Measurements from ENCODE around the gene ACVR1B.

ACVR1B gene

DNA sequence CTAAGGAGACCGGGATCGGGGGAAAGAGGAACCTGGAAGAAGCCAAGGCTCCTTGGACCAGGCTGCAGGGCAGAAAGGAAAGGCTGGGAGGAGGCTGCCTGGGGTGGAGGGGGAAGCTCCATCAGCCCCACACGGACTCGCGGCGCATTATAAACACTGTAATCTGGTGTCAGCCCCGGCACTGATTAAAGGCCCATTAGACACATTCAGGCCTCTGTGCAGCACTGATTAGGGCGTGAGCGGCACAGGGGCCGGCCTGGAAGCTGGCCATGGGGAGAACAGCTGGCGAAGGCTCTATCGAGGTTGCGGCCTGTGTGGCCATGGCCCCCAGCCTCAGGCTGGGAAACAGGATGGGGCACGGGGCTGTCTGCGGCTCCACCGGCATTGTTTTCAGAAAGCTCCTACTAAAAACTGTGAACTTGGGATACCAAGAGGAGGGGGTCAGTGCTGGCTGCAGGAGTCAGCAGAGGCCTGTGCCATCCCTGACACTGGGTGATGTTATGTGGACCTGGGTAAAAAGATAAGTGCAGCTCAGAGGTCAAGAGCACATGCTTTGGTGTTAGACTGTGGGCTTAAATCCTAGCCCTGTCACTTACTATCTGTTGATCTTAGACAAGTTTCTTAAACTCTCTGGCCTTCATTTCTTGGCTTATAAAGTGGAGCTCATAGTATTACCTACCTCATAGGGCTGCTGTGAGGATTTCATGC is 33.6 kb upstream of the ACVR1B start:
- DNase-seq = no peak

DNA sequence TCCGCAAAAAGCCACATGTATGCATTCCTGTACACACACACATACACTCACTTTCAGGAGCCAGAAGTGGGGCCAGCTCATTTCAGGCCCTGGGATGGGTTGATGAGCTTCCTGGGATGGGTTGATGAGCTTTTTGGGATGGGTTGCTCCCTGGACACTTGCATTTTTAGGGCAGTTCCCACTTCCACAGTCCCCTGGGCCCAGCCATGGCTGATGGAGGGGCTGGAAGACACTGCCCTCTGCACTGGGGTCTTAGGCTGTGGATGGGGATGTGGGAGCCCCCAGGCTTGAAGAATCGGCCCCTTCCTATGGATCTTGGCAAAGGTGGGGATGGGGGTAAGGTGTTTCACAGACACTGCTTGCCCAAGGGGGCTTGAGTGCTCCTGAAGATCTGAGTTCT is 31.5 kb upstream of the ACVR1B start:
- DNase-seq = no peak

DNA sequence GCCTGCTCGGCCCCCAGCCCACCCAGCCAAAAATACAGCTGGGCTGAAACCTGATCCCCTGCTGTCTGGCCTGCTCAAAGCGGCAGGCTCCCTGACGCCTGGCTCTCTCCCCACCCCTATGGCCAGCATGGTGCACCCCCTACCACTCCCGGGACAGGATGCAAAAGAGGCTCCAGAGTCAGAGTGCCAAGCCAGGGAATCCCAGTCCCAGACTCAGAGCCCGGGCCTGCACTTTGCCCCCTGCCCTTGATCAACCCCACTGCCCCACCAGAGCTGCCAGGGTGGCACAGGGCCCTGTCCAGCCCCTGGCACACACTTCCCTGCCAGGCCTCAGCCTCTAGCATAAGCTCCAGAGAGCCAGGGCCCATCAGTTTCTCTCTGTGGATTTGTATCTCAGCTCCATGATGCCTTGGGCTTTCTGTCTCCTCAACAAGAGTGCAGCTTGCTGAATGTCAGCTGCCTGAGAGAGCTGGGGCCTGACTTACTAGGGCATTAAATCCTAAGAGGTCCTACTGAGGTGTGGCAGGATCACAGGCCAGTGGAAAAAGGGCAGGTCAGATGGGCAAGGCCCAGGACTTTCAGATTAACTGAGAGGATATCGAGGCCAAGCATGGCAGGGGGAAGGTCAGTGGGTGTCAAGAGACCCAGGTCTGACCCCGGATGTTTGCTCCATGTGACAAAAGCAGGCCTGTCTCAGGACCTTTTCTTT is 30.3 kb upstream of the ACVR1B start:
- DNase-seq = no peak

DNA sequence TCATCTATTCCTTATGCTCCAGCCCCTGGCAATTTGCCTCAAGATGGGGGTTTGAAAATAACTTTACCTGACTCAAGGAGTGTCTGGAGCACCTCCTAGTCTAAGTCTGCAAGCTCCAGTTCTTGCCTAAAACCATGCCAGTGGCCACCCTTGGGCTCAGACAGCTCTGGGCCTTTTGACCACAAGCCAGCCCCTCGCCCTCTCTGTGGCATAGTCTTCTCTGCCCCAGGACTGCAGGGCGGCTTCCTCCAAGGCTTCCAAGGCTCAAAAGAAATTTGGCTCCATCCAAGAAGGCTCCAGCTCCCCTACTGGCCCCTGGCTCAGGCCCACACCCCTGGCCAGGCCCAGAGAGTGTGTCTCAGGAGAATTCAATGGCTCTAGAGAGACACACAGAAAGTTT is 29.4 kb upstream of the ACVR1B start:
- no peak for DNase-seq

DNA sequence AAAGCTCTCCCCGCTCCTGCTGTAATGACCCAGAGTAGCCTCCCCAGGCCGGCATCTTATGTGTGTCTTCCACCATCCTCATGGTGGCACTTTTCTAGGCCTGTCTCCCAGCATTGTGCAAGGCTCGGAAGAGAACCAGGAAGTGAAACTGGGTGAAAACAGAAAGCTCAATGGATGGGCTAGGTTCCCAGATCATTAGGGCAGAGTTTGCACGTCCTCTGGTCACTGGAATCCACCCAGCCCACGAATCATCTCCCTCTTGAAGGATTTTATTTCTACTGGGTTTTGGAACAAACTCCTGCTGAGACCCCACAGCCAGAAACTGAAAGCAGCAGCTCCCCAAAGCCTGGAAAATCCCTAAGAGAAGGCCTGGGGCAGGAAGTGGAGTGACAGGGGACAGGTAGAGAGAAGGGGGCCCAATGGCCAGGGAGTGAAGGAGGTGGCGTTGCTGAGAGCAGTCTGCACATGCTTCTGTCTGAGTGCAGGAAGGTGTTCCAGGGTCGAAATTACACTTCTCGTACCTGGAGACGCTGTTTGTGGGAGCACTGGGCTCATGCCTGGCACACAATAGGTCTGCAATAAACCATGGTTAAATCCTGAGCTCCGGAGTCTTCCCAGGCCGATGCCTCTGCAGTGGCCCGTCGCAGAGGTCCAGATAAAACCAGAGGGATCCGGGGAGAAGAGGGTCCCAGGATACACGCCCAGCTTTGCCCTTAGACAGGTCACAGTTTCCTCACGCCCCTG is 28.6 kb upstream of the ACVR1B start:
- DNase-seq = no peak

DNA sequence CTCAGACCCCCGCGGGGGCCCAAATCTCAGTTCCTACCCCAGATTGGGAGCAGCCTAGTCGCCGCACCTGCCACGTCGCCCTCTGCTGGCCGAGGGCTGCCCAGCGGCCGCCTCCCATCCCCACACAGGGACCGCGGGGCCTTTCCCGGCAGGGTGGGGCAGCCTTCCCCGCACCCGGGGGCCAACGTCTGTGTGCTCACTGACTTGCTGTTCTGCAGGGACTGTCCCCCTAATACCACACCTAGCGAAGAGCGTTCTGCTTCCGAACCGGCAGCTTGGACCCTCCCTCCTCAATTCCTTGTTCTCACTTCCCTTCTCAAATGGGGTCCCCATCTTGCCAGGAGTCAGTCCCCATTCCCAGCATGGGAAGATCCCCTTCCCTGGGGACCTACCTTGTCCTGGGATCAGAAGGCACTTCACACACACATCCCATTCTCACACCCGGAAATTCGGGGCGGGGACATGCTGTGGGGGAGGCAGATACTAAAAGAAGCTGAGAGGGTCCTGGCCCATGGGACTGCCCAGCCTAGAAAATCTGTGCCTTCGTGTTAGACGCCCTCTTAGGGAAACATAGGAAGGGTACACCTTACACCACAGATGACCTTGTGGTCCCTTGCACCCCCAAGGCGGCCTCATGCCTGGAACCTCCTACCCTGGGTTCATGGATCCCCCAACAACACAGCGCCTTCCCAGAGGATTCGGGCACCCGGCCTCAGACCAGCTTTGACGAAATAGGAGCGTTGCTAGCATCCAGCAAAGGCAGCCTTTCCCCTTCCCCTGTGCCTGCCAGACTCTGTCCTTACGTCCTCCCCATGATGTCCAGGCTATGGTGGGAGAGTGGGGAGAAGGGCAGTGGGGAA is 27.8 kb upstream of the ACVR1B start:
- DNase-seq = peak; percentile 52 to 56

DNA sequence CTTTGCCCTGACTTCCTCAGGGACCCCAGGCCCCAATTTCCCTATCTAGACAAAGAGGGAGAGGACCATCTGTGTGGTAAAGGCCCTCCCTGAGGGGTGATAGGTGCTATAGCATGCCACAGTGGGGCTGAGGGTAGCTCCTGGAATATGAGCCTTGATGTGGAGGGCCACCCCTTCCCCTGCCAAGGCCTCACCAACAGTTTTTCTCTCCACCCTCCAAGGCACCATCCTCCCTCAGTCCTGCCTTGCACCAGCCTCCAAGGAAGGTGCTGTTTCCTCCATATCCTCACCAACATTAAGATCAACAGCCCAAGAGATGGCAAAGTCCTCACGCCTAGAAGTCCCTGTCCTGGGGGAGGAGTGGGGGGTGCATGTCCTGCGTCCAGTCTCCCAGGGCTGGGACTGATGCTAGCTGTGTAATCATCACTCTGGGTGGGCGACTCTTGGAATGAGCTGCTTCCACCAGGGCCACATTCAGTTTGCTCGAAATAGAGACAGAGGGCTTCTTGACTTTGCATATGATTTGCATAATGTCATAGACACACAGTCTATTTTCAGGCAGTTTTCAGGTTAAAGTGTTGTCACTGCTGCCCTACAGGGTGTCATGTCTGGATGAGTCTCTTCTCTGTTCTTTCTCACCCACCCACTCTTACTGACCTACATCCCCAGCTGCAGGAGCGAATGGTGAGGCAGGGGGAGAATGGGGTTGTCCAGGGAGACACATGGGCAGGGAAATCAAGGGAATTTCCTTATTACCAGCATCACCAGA is 26.8 kb upstream of the ACVR1B start:
- DNase-seq = no peak

DNA sequence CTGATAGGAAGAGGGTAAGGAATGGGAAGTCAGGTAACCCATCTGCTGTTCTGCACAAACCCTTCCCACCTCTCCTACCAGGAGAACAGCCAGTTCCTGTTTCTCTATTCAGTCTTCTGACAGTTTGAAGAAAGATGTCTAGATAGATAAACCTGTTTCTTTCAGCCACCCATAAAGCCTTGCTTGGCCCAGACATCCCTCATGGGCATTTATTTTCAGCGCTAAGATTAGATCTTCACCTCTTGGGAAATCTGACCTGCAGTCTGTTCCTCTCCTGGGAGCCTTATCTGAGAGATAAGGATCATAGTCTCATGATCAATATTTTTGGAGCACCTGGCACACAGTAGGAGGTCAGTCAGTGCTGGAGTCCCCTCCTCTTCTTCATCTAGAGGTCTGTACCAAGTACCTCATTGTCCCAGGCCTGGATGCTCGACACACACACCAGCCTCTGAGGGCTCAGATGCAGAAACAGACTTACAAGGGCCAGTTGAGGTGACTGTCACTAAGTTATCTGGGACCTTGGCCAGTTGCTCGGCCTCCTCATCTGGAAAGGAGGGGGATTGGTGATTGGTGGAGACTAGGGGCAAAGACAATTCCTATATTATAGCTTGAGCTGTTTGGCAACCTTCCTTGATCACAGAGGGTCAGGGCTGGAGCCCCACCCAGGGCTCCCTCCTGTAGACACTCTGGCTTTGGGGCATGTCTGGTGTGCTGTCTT is 26.0 kb upstream of the ACVR1B start:
- DNase-seq = no peak

DNA sequence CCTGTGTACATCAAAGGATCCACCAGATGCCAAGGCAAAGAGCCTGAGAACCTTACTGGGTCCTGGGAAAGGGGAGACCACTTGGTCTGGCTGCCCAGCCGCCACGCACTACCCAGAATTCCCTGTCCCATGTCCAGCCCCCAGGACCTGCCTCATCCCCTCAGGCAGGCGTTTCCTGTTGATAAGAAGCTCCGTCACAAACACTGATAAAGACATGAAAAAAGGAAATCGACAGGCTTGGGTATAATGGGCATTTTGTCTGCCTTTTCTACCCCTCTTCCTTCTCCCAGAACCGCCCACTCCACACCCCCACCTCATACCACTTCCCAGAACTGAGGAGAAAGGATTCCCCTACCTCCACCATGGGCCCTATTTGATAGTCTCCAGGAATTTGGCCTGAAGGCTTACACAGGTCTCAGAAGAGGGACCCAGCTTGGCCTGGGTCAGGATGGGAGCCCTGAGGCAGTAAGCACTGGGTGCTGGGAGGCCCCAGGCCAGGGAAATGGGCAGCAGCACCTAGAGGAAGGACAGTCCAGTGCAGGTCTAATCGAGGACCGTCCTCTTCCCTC is 25.4 kb upstream of the ACVR1B start:
- DNase-seq = no peak

DNA sequence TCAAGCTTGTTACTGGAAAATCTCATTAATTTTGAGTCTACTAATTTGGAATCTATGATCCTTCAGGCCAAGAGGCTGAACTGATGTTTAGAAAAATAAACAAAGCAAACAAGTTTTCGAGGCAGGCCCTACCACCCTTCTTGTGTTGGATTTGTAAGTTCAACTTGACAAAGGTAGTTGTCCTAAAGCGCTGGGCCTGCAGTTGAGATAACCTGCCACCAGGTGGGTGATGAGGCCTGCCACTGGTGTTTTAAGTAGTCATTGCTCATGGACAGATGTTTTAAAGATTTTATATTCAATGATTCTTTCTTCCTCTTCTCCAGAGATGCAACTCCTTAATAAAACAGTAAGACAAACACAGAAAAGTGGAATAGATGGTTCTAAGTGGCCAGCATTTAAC is 24.8 kb upstream of the ACVR1B start:
- DNase-seq = peak; percentile 47 to 60

DNA sequence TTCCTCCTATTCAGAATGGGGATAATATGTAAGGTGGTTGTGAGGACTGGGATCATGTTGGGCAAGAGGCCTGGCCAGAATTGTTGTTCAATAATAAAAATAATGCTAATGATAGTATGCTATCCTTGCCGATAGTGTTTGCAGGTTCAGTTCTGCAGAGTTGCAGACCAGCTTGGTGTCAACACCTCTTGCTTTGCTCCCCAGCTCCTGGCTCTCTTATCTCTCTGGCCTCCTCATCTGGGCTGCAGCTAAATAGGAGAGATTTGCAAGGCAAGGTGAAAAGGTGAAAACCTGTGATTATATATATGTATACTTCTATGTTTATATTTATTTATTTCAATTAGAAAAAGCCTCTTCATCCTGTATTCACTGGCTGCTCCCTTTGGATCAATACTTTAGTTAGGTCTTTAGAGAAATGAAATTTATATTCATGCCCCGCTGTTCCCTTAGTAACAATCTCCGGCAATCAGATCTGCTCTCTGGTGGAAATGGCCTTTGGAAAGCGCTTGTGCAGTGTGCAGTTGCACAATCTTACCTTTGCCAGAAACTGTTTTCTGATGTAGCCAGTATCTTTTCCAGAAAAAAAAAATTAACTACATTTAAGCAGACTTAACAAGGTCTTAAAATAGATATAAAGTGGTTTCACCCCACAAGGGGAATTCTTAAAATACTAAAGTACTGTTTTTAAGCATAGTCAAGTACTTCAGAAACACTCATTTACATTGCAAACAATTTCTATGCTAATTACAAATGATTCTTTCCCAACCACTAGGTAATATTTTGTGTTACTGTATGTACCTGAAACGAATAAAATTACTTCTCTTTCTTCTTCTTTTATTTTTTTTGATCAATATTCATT is 19.1 kb upstream of the ACVR1B start:
- DNase-seq = no peak

DNA sequence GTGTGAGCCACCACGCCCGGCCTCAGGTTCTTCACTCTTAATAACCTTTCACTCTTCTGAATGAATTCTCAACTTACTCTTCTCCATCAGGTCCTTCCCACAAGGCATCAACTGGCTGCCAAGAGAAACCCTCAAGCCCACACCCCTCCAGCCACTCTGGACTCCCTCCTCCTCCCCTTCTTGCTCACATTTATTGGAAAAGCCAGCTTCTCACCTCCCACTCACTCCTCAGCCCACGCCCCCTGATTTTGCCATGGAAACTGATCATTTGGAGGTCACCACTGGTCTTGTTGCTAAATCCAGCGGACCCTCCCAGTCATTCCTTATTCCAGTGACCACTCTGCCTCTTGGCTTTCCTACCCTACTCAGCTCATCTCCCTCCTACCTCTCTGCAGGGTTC is 17.4 kb upstream of the ACVR1B start:
- no peak for DNase-seq

DNA sequence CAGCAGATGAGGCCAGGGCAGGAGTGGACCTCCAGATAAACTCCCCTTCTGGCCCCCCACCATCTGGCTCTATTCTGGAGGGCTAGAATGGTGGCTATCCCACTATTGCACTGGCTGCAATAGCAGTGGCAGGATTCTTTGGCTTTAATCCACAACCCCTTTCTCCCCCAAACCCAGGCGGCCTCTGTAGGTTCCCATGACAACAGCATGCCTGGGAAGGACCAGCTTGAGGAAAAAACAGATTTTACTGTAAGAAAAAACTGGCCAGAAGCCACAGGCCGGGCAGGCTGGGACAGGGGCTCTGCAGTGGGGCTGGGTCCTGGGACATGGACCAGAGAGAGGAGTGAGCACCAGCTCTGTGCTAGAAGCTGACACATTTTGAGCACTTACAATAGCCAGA is 13.6 kb upstream of the ACVR1B start:
- no peak for DNase-seq

DNA sequence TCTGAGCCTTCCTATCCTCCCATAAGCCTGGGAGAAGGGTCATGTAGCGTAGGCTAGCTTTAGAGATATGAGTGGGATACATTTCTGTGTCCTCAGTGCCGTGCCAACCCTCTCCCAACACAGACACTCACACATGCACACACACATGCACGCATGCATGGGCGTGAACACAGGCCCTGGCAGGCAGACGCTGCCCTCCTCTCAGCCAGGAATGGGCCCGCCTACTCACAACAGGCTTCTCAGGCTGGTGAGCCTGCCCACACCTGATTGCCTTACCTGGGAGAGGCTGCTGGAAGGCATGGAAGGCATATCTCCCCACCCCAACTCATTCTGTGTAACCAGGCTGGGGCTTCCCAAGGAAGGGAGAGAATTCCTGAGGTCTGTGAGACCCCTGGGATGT is 12.8 kb upstream of the ACVR1B start:
- no peak for DNase-seq

DNA sequence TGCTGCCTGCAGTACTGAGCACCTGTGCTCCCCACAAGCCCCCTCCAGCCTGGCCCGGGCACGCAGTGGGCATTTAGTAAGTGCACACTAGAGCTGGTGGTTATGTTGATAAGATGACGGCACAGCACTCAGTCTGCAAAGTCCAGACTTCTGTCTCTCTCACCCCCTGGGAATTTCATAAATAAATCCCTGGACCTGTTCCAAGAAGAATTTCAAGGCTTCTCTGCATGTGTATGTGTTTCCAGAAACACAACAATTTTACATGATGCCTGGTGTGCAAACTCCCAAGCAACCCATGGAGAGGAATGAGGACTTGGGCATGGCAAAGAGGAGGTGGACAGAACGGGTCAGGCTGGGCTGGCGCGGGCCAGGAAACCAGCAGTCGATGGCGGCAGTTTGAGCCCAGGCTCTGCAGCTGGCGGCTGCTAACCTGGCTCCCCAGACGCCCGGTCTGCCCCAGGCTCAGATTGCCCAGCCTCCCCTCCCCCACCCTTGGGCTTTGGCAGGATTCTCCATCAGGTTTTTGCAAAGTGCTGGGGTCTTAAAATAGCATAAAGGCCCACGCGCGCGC is 10.4 kb upstream of the ACVR1B start:
- no peak for DNase-seq

DNA sequence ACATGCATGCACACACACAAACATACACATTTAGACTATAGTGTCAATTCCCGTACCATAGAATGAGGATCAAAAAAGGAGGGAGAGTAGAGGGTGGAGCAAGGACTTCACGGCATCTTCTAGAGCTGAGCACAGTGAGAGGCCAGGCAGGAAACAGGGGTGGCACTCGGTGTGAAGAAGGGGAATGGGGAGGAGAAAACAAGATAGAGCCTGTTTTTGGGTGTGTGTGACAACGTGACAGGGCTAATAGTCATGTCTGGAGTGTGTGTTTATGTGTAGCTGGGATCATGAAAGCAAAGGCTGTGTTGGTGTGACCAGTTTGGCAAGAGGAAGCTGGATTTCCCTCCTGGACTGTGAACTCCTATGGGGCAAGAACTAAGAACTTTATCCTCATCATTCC is 9.9 kb upstream of the ACVR1B start:
- DNase-seq = no peak

DNA sequence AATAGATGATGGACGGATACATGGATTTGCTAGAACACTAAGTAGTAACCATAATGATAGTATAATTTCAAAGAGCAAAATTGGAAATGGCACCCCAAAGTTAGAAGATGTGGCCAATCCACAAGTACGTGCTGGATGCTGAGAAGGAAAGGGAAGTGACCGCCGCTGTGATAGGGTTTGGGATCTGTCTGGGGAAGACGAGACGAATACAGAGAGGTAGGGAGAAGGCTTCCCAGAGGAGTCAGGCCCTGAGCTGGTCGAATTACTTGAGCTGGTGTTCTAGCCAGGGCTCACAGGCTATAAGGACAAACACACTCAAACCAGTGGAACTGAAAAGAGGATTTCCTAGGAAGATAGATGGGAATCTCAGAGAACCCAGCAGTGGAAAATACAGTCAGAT is 9.4 kb upstream of the ACVR1B start:
- DNase-seq = no peak

DNA sequence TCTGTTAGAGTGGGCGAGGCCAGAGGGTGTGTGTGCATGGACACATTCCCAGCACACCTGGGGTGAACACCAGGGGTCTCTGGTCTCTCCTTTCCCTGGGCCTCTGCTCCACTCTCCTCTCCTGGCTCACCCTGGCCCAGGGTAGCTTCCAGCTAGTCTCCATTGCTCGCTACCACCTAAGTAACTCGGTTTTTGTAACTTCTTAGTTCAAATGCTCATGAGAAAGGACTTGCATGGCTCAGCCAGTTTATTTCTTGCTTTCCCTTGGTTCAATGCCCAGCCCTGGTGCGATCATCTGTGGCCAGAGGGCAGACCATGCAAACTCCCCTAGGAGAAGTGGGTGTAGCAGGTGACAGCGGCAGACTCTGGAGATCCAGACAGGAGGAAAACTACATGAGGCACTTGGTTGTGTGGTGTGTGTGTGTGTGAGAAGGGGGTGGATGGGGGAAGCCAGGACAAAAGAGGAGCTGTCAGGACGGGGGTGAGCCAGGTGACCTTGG is 8.9 kb upstream of the ACVR1B start:
- no peak for DNase-seq

DNA sequence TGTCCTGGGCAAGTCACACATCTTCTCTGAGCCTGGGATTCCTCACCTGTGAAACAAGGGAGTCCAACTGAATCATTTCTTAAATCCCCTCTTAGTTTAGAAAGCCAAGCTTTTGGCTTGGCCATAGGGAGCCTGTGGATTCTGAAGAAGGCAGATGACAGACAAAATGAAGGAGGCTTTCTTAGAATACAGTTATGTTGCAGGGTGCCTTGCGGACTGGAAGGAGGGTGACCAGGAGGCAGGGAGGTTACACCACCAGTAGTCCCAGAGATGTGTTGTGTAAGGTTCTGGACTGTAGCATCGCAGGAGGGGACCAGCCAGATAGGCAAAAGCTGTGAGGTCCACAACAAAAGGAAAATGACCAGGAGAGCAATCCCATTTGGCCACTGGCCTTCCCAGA is 8.2 kb upstream of the ACVR1B start:
- no peak for DNase-seq

All from activated CD4-positive, alpha-beta T cell treated with anti-CD3 and anti-CD28 coated beads for 4 hours (primary cell).